GM23338 (cell line): ENCODE data around the gene SHPK. TPM values are rescaled to one million over a fixed set of nuclear protein-coding genes. Genes with fewer than 3 reads are reported as not detected.

Source experiments
- ATAC-seq: fragments of 200-7000 bp; cut with Tn5 transposase; 3 replicates; pipeline ENCODE4 v1.9.1; 2020
- DNase-seq: peaks from one replicate; pipeline ENCODE4 v3.0.0-alpha.2; 2015; ENCODE audit warnings: low spot score
- H2AFZ ChIP-seq: fragments of 200-600 bp; sonication (generic); 2 replicates; pipeline ENCODE4 v1.8.0; 2016; ENCODE audit warnings: antibody characterized with exemption, mild to moderate bottlenecking, moderate library complexity
- H3F3A ChIP-seq: fragments of 200-600 bp; sonication (generic); replicated peaks from 2 replicates; pipeline ENCODE4 v1.8.0; 2017; ENCODE audit warnings: antibody characterized with exemption, mixed run types, low read depth
- H3K27ac ChIP-seq: fragments of 200-600 bp; sonication (generic); 2 replicates; pipeline ENCODE4 v1.6.1; 2016; ENCODE audit warnings: low read depth
- H3K27me3 ChIP-seq: fragments of 200-600 bp; sonication (generic); 2 replicates; pipeline ENCODE4 v1.8.0; 2016; ENCODE audit warnings: mild to moderate bottlenecking, mixed run types, moderate library complexity; ENCODE audit not compliant: insufficient read depth
- H3K36me3 ChIP-seq: fragments of 200-600 bp; sonication (generic); 2 replicates; pipeline ENCODE4 v1.8.0; 2016; ENCODE audit warnings: mild to moderate bottlenecking; ENCODE audit not compliant: insufficient read depth
- H3K4me1 ChIP-seq: fragments of 200-600 bp; sonication (generic); 2 replicates; pipeline ENCODE4 v1.8.0; 2016; ENCODE audit warnings: mild to moderate bottlenecking, moderate library complexity; ENCODE audit not compliant: insufficient read depth
- H3K4me2 ChIP-seq: fragments of 200-600 bp; sonication (generic); 2 replicates; pipeline ENCODE4 v1.7.1; 2017; ENCODE audit warnings: mixed run types
- H3K4me3 ChIP-seq: fragments of 200-600 bp; sonication (generic); 2 replicates; pipeline ENCODE4 v1.6.1; 2016; ENCODE audit warnings: mixed run types
- H3K79me2 ChIP-seq: fragments of 200-600 bp; sonication (generic); replicated peaks from 2 replicates; pipeline ENCODE4 v1.8.0; 2017; ENCODE audit warnings: mild to moderate bottlenecking; ENCODE audit not compliant: insufficient read depth
- H3K9me2 ChIP-seq: fragments of 200-600 bp; sonication (generic); 2 replicates; pipeline ENCODE4 v1.8.0; 2017; ENCODE audit not compliant: insufficient read depth
- H4K20me1 ChIP-seq: fragments of 200-600 bp; sonication (generic); replicated peaks from 2 replicates; pipeline ENCODE4 v1.8.0; 2017; ENCODE audit warnings: mild to moderate bottlenecking; ENCODE audit not compliant: insufficient read depth
- H3K27ac Mint-ChIP-seq: 2 replicates; pipeline ENCODE4 v1.8.0; 2020; ENCODE audit warnings: inconsistent platforms, mild to moderate bottlenecking, moderate library complexity, mixed read lengths
- H3K27me3 Mint-ChIP-seq: 3 replicates; pipeline ENCODE4 v1.8.0; 2022; ENCODE audit warnings: low read depth, mild to moderate bottlenecking, moderate library complexity, mixed read lengths, inconsistent platforms; ENCODE audit not compliant: insufficient read depth, poor library complexity
- H3K36me3 Mint-ChIP-seq: 3 replicates; pipeline ENCODE4 v1.8.0; 2021; ENCODE audit warnings: low read depth, mild to moderate bottlenecking, inconsistent platforms, moderate library complexity, mixed read lengths
- H3K4me1 Mint-ChIP-seq: 3 replicates; pipeline ENCODE4 v1.8.0; 2020; ENCODE audit warnings: mild to moderate bottlenecking, inconsistent platforms, mixed read lengths
- H3K4me3 Mint-ChIP-seq: 3 replicates; pipeline ENCODE4 v1.8.0; 2021; ENCODE audit warnings: moderate library complexity, mild to moderate bottlenecking, inconsistent platforms, mixed read lengths
- H3K9me3 Mint-ChIP-seq: 3 replicates; pipeline ENCODE4 v1.8.0; 2020; ENCODE audit warnings: moderate library complexity, mild to moderate bottlenecking, inconsistent platforms, mixed read lengths
- EZH2phosphoT487 ChIP-seq: fragments of 200-600 bp; sonication (generic); IDR thresholded peaks from one replicate; pipeline ENCODE4 v1.8.1; 2018; ENCODE audit warnings: antibody characterized with exemption; ENCODE audit not compliant: unreplicated experiment
- NANOG ChIP-seq: IDR thresholded peaks from 2 replicates; pipeline ENCODE4 v1.6.1; 2016; ENCODE audit warnings: antibody characterized with exemption, borderline replicate concordance
- POLR2AphosphoS5 ChIP-seq: IDR thresholded peaks from 2 replicates; pipeline ENCODE4 v1.6.1; 2016; ENCODE audit warnings: antibody characterized with exemption, low read depth
- STAT1 ChIP-seq: IDR thresholded peaks from one replicate; pipeline ENCODE4 v1.6.1; 2016; ENCODE audit warnings: antibody characterized with exemption; ENCODE audit not compliant: unreplicated experiment
- ZNF331 ChIP-seq: fragments of 250-450 bp; sonication (Bioruptor Pico); IDR thresholded peaks from 2 replicates; pipeline ENCODE4 v1.5.0; 2020; ENCODE audit warnings: low read depth, mild to moderate bottlenecking, moderate library complexity
- polyA plus RNA-seq: library from polyadenylated mRNA; unstranded; fragments of >200 nt; fragmentation: Nextera tagmentation; extraction: Ambion mirVana; gene quantifications from 2 replicates; pipeline ENCODE4 v1.2.1, GENCODE V29; 2016
- total RNA-seq: library from RNA; depleted of rRNA; stranded (reverse); fragments of >200 nt; shearing (Covaris generic); gene quantifications from 2 replicates; pipeline ENCODE4 v1.2.3, GENCODE V29; 2014
- TF ChIP-seq, protein P1 (sequence below), 2 experiments: fragments of 200-600 bp in 1 of 2; sonication (generic) in 1 of 2; conservative IDR thresholded peaks; 2 replicates each; pipeline versions ENCODE4 v1.5.1 to v1.6.1; 2016 to 2017; ENCODE audit warnings: antibody characterized with exemption in 2 of 2, low read depth in 2 of 2, mild to moderate bottlenecking in 2 of 2, moderate library complexity in 1 of 2
- TF ChIP-seq, protein P2 (sequence below): fragments of 250-450 bp; sonication (Bioruptor Pico); IDR thresholded peaks from 2 replicates; pipeline ENCODE4 v1.5.0; 2020; ENCODE audit warnings: mild to moderate bottlenecking, moderate library complexity
- TF ChIP-seq, protein P3 (sequence below): IDR thresholded peaks from 2 replicates; pipeline ENCODE4 v1.6.1; 2016; ENCODE audit warnings: antibody characterized with exemption

SHPK gene
- total and polyA plus RNA-seq, 2 experiments from 2014 or later, result 11.5 to 34.3 TPM

DNA sequence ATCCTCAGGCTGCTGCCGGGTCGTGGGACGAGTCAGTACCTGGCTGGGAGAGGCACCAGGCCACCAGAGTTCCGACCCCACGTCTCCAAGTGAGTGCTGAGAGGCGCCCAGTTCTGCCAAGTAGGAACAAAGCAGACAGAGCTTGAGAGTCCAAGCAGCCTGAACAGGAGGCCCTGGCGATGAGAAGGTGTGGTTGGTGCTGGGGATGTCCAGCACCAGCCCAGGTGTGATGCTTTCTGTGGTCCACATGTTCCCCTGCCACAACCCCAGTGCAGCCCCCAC, 21.5 kb upstream of the SHPK start:
- Histone ChIP-seq H3K79me2 (no peaks in the 10 kb centered on the region), H3K4me3 (no peak overlapping the region), H3K36me3 (0 out of 2 replicates have a peak, but pooled peaks cover 3% of the 10 kb centered on the region), H4K20me1 (no peaks in the 10 kb centered on the region), H3K27me3 (no peaks in the 10 kb centered on the region), H3K4me1 (no peaks in the 10 kb centered on the region), H3K4me2 (no peak overlapping the region), H3K27ac (no peak overlapping the region), H3K9me2 (no peaks in the 10 kb centered on the region), H2AFZ (no peak overlapping the region), H3F3A (0 out of 2 replicates have a peak, but pooled peaks cover 4% of the 10 kb centered on the region)
- TF ChIP-seq STAT1 (no peak), POLR2AphosphoS5 (no peak), EZH2phosphoT487 (no peak), NANOG (no peak), ZNF331 (CRISPR knock-in tag) (no peak)
- TF ChIP-seq, protein P1, sequence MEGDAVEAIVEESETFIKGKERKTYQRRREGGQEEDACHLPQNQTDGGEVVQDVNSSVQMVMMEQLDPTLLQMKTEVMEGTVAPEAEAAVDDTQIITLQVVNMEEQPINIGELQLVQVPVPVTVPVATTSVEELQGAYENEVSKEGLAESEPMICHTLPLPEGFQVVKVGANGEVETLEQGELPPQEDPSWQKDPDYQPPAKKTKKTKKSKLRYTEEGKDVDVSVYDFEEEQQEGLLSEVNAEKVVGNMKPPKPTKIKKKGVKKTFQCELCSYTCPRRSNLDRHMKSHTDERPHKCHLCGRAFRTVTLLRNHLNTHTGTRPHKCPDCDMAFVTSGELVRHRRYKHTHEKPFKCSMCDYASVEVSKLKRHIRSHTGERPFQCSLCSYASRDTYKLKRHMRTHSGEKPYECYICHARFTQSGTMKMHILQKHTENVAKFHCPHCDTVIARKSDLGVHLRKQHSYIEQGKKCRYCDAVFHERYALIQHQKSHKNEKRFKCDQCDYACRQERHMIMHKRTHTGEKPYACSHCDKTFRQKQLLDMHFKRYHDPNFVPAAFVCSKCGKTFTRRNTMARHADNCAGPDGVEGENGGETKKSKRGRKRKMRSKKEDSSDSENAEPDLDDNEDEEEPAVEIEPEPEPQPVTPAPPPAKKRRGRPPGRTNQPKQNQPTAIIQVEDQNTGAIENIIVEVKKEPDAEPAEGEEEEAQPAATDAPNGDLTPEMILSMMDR (conservative IDR thresholded peaks at IDR 0.05; ENCODE audit: low read depth in 2 of 2), result no peak
- TF ChIP-seq, protein P2, sequence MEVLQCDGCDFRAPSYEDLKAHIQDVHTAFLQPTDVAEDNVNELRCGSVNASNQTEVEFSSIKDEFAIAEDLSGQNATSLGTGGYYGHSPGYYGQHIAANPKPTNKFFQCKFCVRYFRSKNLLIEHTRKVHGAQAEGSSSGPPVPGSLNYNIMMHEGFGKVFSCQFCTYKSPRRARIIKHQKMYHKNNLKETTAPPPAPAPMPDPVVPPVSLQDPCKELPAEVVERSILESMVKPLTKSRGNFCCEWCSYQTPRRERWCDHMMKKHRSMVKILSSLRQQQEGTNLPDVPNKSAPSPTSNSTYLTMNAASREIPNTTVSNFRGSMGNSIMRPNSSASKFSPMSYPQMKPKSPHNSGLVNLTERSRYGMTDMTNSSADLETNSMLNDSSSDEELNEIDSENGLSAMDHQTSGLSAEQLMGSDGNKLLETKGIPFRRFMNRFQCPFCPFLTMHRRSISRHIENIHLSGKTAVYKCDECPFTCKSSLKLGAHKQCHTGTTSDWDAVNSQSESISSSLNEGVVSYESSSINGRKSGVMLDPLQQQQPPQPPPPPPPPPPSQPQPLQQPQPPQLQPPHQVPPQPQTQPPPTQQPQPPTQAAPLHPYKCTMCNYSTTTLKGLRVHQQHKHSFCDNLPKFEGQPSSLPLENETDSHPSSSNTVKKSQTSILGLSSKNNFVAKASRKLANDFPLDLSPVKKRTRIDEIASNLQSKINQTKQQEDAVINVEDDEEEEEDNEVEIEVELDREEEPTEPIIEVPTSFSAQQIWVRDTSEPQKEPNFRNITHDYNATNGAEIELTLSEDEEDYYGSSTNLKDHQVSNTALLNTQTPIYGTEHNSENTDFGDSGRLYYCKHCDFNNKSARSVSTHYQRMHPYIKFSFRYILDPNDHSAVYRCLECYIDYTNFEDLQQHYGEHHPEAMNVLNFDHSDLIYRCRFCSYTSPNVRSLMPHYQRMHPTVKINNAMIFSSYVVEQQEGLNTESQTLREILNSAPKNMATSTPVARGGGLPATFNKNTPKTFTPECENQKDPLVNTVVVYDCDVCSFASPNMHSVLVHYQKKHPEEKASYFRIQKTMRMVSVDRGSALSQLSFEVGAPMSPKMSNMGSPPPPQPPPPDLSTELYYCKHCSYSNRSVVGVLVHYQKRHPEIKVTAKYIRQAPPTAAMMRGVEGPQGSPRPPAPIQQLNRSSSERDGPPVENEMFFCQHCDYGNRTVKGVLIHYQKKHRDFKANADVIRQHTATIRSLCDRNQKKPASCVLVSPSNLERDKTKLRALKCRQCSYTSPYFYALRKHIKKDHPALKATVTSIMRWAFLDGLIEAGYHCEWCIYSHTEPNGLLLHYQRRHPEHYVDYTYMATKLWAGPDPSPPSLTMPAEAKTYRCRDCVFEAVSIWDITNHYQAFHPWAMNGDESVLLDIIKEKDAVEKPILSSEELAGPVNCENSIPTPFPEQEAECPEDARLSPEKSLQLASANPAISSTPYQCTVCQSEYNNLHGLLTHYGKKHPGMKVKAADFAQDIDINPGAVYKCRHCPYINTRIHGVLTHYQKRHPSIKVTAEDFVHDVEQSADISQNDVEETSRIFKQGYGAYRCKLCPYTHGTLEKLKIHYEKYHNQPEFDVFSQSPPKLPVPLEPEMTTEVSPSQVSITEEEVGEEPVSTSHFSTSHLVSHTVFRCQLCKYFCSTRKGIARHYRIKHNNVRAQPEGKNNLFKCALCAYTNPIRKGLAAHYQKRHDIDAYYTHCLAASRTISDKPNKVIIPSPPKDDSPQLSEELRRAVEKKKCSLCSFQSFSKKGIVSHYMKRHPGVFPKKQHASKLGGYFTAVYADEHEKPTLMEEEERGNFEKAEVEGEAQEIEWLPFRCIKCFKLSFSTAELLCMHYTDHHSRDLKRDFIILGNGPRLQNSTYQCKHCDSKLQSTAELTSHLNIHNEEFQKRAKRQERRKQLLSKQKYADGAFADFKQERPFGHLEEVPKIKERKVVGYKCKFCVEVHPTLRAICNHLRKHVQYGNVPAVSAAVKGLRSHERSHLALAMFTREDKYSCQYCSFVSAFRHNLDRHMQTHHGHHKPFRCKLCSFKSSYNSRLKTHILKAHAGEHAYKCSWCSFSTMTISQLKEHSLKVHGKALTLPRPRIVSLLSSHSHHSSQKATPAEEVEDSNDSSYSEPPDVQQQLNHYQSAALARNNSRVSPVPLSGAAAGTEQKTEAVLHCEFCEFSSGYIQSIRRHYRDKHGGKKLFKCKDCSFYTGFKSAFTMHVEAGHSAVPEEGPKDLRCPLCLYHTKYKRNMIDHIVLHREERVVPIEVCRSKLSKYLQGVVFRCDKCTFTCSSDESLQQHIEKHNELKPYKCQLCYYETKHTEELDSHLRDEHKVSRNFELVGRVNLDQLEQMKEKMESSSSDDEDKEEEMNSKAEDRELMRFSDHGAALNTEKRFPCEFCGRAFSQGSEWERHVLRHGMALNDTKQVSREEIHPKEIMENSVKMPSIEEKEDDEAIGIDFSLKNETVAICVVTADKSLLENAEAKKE (CRISPR knock-in tag), result no peak
- TF ChIP-seq, protein P3, sequence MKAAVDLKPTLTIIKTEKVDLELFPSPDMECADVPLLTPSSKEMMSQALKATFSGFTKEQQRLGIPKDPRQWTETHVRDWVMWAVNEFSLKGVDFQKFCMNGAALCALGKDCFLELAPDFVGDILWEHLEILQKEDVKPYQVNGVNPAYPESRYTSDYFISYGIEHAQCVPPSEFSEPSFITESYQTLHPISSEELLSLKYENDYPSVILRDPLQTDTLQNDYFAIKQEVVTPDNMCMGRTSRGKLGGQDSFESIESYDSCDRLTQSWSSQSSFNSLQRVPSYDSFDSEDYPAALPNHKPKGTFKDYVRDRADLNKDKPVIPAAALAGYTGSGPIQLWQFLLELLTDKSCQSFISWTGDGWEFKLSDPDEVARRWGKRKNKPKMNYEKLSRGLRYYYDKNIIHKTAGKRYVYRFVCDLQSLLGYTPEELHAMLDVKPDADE, result no peak
- peaks cover 7% of the 10 kb centered on the region; the same call in 1 of the 3 replicates for H3K4me1 Mint-ChIP-seq
- ATAC-seq, result no peak
- no peak for DNase-seq
- H3K36me3 Mint-ChIP-seq, result peaks cover 3% of the 10 kb centered on the region; the same call in 1 of the 3 replicates
- H3K4me3 Mint-ChIP-seq, result no peak overlapping the region
- peaks cover 5% of the 10 kb centered on the region for H3K27me3 Mint-ChIP-seq
- no peaks in the 10 kb centered on the region for H3K9me3 Mint-ChIP-seq
- no peak overlapping the region for H3K27ac Mint-ChIP-seq
